Omental fat pad (tissue), 4 donors: Measurements from ENCODE around the gene CACNA1A. TPM values are rescaled to one million over a fixed set of nuclear protein-coding genes. Genes with fewer than 3 reads are reported as not detected.
"Not testable (repeated sequence)": the region's sequence is repeated elsewhere in the genome, so short reads cannot be mapped to it uniquely, and the experiment has no call there.

Experiments used
- ATAC-seq: fragments of 150-250 bp; one replicate; pipeline ENCODE4 v1.9.1; 2016; ENCODE audit warnings: mild to moderate bottlenecking, moderate library complexity; ENCODE audit not compliant: low FRiP score
- DNase-seq: peaks from one replicate; pipeline ENCODE4 v3.0.0-alpha.2; 2019; ENCODE audit warnings: low spot score
- total RNA-seq, 4 donors: library from RNA; depleted of rRNA; stranded (reverse); fragments of >200 nt; gene quantifications; one replicate each; pipeline ENCODE4 v1.1.0, GENCODE V29; 2016
- TF ChIP-seq, protein P1 (sequence below), 3 donors: fragments of 450-650 bp; IDR thresholded peaks; one replicate each; pipeline ENCODE4 v1.5.1; 2016 to 2017; ENCODE audit warnings: antibody characterized with exemption in 3 of 3, mild to moderate bottlenecking in 3 of 3, moderate library complexity in 2 of 3

CACNA1A gene
- total RNA-seq, 4 donors from 2014 or later, result 0.44 to 2.7 (median 0.71) TPM

DNA sequence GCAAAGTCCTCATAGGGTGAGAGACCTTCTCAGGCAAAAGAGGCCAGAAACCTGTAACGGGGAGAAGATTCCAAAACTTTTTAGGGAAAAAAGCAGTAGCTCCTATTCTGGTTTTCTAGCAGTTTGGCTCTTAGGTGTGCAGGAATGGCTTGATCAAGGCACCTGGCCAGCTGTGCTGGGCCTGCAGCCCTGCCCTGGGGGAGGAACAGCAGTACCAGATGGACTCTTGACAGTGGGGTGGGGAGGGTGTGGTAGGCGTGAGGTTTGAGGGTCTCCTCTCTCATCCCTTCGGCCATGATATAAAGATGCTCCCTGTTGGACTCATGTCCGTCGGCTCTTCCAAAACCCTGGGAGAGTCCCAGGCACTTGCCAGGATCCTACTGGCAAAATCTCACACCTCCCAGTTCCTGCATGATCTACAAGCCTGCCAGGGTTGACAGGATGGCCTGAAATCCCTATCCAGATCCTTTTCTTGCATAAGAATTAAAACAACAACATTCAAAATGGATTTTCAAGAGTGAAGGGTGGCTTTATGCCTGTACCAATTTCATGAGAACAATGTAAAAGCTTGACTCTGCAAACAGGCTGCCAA is 235.7 kb downstream of the CACNA1A start:
- no peak for ATAC-seq
- TF ChIP-seq, protein P1, sequence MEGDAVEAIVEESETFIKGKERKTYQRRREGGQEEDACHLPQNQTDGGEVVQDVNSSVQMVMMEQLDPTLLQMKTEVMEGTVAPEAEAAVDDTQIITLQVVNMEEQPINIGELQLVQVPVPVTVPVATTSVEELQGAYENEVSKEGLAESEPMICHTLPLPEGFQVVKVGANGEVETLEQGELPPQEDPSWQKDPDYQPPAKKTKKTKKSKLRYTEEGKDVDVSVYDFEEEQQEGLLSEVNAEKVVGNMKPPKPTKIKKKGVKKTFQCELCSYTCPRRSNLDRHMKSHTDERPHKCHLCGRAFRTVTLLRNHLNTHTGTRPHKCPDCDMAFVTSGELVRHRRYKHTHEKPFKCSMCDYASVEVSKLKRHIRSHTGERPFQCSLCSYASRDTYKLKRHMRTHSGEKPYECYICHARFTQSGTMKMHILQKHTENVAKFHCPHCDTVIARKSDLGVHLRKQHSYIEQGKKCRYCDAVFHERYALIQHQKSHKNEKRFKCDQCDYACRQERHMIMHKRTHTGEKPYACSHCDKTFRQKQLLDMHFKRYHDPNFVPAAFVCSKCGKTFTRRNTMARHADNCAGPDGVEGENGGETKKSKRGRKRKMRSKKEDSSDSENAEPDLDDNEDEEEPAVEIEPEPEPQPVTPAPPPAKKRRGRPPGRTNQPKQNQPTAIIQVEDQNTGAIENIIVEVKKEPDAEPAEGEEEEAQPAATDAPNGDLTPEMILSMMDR (IDR thresholded peaks at IDR 0.05), result no peak
- no peak for DNase-seq

DNA sequence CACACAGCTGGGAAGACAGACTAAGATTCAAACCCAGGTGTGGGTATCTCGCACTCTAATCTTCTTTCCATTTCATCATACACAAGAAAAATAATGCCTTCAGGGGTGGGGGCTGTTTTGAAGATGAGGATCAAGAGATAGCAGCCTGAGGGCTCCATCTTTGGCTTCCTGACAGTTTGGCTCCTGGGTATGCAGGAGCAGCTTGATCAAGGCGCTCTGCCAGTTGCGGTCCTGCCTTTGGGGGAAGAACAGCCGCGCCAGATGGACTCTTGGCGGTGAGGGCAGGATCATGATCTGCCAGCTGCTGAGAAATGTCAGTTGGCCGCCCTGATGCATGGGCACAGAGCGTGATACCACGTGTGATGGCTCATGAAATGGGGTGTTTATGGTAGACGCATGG is 236.9 kb downstream of the CACNA1A start:
- TF ChIP-seq, protein P1 (IDR thresholded peaks at IDR 0.05), result no peak
- no peak for DNase-seq
- no peak for ATAC-seq

DNA sequence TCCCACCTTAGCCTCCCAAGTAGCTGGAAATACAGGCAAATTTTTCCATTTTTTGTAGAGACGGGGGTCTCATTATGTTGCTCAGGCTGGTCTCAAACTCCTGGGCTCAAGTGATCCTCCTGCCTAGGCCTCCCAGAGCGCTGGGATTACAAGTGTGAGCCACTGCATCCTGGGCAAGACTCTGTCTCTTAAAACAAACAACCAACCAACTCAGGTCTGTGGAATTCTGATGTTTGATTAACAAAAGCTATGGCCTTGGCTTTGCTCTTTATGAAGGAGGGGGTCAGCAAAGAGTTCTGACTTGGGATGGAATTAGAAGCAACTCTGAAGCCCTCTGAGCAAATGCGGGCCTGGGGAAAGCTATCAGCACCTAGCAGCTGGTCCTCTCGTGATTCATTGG is 238.4 kb downstream of the CACNA1A start:
- TF ChIP-seq, protein P1 (IDR thresholded peaks at IDR 0.05), result no peak
- ATAC-seq, result no peak
- no peak for DNase-seq

DNA sequence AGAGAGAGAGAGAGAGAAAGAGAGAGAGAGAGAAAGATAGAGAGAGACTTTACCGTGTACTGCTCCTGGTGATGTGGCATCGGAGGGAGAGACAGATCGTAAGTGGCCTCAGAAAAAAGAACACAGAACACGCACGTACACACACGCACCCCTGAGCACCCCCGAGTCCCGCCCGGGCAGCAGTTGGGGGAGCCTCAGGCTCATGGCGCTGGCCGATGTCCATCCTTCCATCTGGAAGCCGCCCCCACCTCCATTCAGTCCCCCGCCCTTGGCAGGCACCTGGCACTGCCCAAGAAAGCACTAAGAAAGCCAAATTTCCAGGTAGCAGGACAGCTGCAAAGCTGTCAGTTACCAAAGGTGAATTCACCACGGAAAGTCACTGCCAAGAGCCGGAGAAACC is 239.1 kb downstream of the CACNA1A start:
- DNase-seq (no peak), ATAC-seq (no peak)
- TF ChIP-seq, protein P1 (IDR thresholded peaks at IDR 0.05), result no peak

DNA sequence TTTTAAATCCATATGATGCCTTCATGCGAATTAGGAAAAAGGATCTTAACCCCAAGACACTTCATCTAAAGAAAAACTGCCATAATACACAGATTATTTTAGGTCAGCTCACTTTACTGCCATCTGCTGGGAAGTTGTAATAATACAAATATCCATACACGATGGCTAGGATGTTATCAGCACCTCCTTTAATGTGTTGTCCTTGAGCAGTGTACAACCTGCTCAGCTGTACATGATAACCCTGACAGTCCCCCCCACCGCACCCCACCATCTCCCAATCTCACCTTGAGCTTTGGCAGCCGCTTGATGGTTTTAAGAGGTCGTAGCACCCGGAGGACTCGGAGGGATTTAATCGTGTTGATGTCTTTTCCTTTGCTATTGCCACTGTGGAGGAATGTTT is 243.8 kb downstream of the CACNA1A start:
- DNase-seq, result no peak
- ATAC-seq, result no peak
- TF ChIP-seq, protein P1 (IDR thresholded peaks at IDR 0.05), result no peak

DNA sequence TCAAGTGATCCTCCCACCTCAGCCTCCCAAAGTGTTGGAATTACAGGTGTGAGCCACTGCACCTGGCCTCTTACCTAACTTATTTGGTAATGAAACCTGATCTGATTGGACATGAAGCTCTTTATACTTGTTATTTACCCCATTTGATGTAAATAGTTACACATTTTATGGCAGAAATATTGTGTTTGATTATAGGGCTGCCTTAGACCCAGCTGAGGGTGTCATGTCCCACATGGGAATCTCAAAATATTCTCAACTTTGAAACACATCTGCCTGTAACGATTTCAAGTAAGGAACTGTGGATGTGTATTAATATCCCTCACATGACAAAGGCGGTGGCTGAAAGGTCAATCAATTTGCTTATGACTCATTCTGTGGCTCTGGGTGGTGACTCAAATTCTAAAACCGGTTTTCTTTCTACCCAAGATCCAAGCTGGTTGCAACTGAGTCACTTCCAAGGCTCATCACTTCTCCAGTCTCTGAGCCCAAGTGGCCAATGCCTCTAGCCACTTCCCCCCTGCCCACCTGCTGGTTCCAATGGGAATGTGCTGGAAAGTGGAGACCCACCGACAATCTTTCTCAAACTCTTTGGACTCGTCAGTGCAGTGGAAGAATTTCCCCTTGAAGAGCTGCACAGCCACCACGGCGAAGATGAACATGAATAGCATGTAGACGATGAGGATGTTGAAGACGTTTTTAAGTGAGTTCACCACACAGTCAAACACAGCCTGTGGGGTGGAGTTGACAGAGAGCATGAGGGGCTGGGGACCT is 245.2 kb downstream of the CACNA1A start:
- TF ChIP-seq, protein P1 (IDR thresholded peaks at IDR 0.05), result no peak
- DNase-seq (no peak), ATAC-seq (peak; percentile 48)

DNA sequence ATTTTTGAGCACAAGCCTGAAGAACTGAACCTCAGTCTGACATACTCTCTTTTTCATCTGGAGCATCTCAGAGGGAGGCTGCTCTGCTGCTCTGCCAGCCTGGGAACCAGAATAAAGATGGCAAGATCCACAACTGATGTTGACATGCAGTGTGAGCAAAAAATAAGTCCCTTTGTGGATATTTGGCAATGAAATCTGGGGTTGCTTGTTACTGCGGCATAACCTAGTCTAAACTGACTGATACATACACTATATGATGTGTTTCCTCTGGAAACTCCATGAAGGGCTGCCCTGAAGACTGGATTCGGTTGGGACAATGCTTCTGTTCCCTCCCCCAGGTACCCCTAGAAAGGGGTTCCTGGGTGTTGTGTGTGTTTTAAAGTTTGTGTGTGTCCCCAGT is 249.4 kb downstream of the CACNA1A start:
- DNase-seq (no peak), ATAC-seq (no peak)
- TF ChIP-seq, protein P1 (IDR thresholded peaks at IDR 0.05), result no peak

DNA sequence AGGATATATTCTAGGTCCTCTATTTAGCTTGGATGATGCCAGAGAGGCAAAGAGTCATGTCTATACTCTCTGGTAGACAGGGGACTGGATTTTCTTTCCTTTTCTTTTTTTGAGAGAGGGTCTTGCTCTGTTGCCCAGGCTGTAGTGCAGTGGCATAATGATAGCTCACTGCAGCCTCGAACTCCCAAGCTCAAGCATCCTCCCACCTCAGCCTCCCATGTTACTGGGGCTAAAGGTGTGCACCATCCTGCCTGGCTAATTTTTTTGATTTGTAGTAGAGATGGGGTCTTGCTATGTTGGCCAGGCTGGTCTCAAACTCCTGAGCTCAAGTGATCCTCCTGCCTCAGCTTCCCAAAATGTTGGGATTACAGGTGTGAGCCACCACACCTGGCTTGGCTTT is 249.9 kb downstream of the CACNA1A start:
- not testable (repeated sequence) for ATAC-seq, DNase-seq
